Body of pancreas (tissue), 4 donors: ENCODE results near the gene MED13L.

Source experiments
- CTCF ChIP-seq, 7 experiments: fragments of 450-650 bp in 4 of 7; fragments of 200-600 bp in 3 of 7; sonication (generic) in 3 of 7; IDR thresholded peaks; one replicate each; pipeline ENCODE4 v1.5.1; 2016 to 2019; ENCODE audit warnings: antibody characterized with exemption in 7 of 7
- POLR2A ChIP-seq, 3 donors: fragments of 450-650 bp; IDR thresholded peaks; one replicate each; pipeline ENCODE4 v1.6.1; 2016; ENCODE audit warnings: antibody characterized with exemption in 3 of 3, mild to moderate bottlenecking in 2 of 3

DNA sequence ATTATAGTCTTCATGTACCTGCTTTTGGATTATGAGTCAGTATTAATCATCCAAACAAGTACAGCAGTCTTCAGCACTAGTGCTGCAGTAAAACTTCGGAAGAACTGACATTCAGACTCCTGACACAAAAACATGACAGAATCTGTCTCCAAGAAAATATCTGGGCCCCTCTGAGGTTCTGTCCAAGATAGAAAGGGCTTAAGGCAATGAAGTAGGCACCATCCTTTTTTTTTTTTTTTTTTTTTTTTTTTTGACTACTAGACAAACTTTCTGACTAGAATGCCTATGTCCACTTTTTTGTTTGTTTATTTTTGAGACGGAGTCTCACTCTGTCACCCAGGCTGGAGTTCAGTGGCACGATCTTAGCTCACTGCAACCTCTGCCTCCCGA is 112.5 kb downstream of the MED13L start:
- TF ChIP-seq CTCF (IDR thresholded peaks at IDR 0.05) (no peak), POLR2A (IDR thresholded peaks at IDR 0.05) (no peak)
